GM12892 (cell line): ENCODE results near the gene MAP3K5.

ENCODE experiments used
- POLR2A ChIP-seq: IDR thresholded peaks from 2 replicates; pipeline ENCODE4 v1.6.1; 2011; ENCODE audit warnings: low read depth, low read length, control low read depth
- TAF1 ChIP-seq: IDR thresholded peaks from 2 replicates; pipeline ENCODE4 v1.6.1; 2011; ENCODE audit warnings: low read depth, mild to moderate bottlenecking, control low read depth, low read length, borderline replicate concordance

GRCh38 chr6:136600818-136601217 is 191.5 kb downstream of the MAP3K5 start:
- TF ChIP-seq POLR2A (no peak), TAF1 (no peak)
